ENCODE measurements around the gene EIF6.

DNA sequence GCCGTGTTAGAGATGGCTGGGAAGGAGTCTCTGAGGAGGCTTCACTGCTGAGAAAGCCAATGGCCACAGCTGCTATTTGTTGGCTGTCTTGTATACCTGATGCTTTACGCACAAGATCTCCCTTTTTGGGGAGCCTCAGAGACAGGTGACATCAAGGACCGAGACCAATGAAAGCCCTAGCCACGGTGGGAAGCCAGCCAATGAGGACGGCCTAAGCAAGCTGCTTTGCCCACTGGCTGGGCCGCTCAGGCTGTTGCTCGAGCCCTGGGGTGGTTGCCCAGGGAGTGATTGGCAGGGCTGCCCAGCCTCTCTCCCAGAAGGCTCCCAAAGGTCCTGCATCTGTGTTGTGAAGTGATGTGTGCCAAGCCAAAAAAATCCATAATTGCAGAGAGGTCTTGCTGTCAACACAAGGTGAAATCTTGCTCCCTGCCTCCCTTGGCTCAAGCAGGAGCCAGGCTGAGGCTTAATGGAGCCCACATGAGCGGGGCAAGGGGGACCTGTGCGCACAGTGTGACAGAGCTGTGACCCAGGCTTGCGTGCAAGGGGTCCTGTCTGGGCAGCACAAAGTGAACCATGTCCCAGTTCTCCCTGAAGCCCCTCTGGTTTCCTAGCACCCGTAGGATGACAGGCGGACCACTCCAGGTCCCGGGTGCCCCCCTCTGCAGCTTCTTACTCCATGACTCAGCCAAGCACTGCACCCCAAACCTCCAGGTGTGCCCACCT lies 11.0 kb downstream of the EIF6 start:
- TF ChIP-seq, protein P1, sequence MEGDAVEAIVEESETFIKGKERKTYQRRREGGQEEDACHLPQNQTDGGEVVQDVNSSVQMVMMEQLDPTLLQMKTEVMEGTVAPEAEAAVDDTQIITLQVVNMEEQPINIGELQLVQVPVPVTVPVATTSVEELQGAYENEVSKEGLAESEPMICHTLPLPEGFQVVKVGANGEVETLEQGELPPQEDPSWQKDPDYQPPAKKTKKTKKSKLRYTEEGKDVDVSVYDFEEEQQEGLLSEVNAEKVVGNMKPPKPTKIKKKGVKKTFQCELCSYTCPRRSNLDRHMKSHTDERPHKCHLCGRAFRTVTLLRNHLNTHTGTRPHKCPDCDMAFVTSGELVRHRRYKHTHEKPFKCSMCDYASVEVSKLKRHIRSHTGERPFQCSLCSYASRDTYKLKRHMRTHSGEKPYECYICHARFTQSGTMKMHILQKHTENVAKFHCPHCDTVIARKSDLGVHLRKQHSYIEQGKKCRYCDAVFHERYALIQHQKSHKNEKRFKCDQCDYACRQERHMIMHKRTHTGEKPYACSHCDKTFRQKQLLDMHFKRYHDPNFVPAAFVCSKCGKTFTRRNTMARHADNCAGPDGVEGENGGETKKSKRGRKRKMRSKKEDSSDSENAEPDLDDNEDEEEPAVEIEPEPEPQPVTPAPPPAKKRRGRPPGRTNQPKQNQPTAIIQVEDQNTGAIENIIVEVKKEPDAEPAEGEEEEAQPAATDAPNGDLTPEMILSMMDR (IDR thresholded peaks at IDR 0.05): no peak
- TF ChIP-seq POLR2AphosphoS5 (IDR thresholded peaks at IDR 0.05) (no peak), EP300 (IDR thresholded peaks at IDR 0.05) (no peak), POLR2A (IDR thresholded peaks at IDR 0.05) (no peak)

Data from sigmoid colon (tissue), 4 donors.